Activated naive CD4-positive, alpha-beta T cell treated with anti-CD3 and anti-CD28 coated beads, Interleukin-2, amount 50 U/mL, for 24 hours (primary cell): ENCODE data around the gene CAMTA2.
A peak's percentile ranks its signal among the peaks of the same experiment; 100 is the strongest.

ENCODE experiments used
- H3K27ac Mint-ChIP-seq: one replicate; pipeline ENCODE4 v1.8.0; 2021; ENCODE audit warnings: mild to moderate bottlenecking, mixed read lengths
- H3K27me3 Mint-ChIP-seq: one replicate; pipeline ENCODE4 v1.8.0; 2021; ENCODE audit warnings: mixed read lengths
- H3K36me3 Mint-ChIP-seq: one replicate; pipeline ENCODE4 v1.8.0; 2021; ENCODE audit warnings: mixed read lengths
- H3K4me1 Mint-ChIP-seq: one replicate; pipeline ENCODE4 v1.8.0; 2021; ENCODE audit warnings: mixed read lengths
- H3K4me3 Mint-ChIP-seq: one replicate; pipeline ENCODE4 v1.8.0; 2021; ENCODE audit warnings: mild to moderate bottlenecking, mixed read lengths
- H3K9me3 Mint-ChIP-seq: one replicate; pipeline ENCODE4 v1.8.0; 2021; ENCODE audit warnings: mixed read lengths

CAMTA2 gene

GRCh38 chr17:4966844-4967538 lies 20.5 kb downstream of the CAMTA2 start:
- Mint-ChIP-seq H3K36me3 (peaks cover 23% of the 10 kb centered on the region), H3K9me3 (no peaks in the 10 kb centered on the region), H3K27me3 (no peaks in the 10 kb centered on the region), H3K27ac (no peak overlapping the region), H3K4me1 (peaks cover 38% of the 10 kb centered on the region), H3K4me3 (no peak overlapping the region)

- no peaks in the 10 kb centered on the region for H3K9me3 Mint-ChIP-seq
- H3K27ac Mint-ChIP-seq: peak overlapping the region; percentile 74
- H3K27me3 Mint-ChIP-seq: no peaks in the 10 kb centered on the region
- peaks cover 20% of the 10 kb centered on the region for H3K36me3 Mint-ChIP-seq
- H3K4me3 Mint-ChIP-seq: peak overlapping the region; percentile 8
- peaks cover 30% of the 10 kb centered on the region for H3K4me1 Mint-ChIP-seq
These were observed 22.0 kb downstream of the CAMTA2 start for GRCh38 chr17:4965311-4965986.

GRCh38 chr17:4960279-4960922 lies 27.1 kb downstream of the CAMTA2 start:
- Mint-ChIP-seq H3K4me1 (peaks cover 11% of the 10 kb centered on the region), H3K9me3 (no peaks in the 10 kb centered on the region), H3K27ac (no peak overlapping the region), H3K4me3 (no peak overlapping the region), H3K27me3 (no peaks in the 10 kb centered on the region), H3K36me3 (peaks cover 6% of the 10 kb centered on the region)

GRCh38 chr17:4959261-4959965 lies 28.1 kb downstream of the CAMTA2 start:
- no peaks in the 10 kb centered on the region for H3K27me3 Mint-ChIP-seq
- H3K4me3 Mint-ChIP-seq: no peak overlapping the region
- H3K9me3 Mint-ChIP-seq: no peaks in the 10 kb centered on the region
- peak overlapping the region; percentile 72 for H3K27ac Mint-ChIP-seq
- peaks cover 7% of the 10 kb centered on the region for H3K4me1 Mint-ChIP-seq
- H3K36me3 Mint-ChIP-seq: peaks cover 4% of the 10 kb centered on the region

GRCh38 chr17:4958102-4958501 lies 29.4 kb downstream of the CAMTA2 start:
- peaks cover 11% of the 10 kb centered on the region for H3K4me1 Mint-ChIP-seq
- H3K4me3 Mint-ChIP-seq: no peak overlapping the region
- H3K36me3 Mint-ChIP-seq: peaks cover 4% of the 10 kb centered on the region
- no peaks in the 10 kb centered on the region for H3K9me3 Mint-ChIP-seq
- H3K27me3 Mint-ChIP-seq: no peaks in the 10 kb centered on the region
- H3K27ac Mint-ChIP-seq: no peak overlapping the region

- no peaks in the 10 kb centered on the region for H3K27me3 Mint-ChIP-seq
These were observed 30.9 kb downstream of the CAMTA2 start for GRCh38 chr17:4956493-4957061.

DNA sequence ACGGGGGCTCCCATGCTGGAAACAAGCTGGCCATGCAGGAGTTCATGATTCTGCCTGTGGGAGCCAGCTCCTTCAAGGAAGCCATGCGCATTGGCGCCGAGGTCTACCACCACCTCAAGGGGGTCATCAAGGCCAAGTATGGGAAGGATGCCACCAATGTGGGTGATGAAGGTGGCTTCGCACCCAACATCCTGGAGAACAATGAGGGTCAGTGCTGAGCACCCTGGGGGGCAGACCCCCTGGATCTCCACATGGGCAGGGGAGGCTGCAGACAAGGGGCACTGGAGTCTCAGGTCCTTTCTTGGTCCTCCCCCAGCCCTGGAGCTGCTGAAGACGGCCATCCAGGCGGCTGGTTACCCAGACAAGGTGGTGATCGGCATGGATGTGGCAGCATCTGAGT lies 32.4 kb downstream of the CAMTA2 start:
- no peaks in the 10 kb centered on the region for H3K36me3 Mint-ChIP-seq
- peaks cover 24% of the 10 kb centered on the region for H3K4me1 Mint-ChIP-seq
- no peaks in the 10 kb centered on the region for H3K27me3 Mint-ChIP-seq
- H3K4me3 Mint-ChIP-seq: no peak overlapping the region
- no peaks in the 10 kb centered on the region for H3K9me3 Mint-ChIP-seq
- H3K27ac Mint-ChIP-seq: no peak overlapping the region

More at GRCh38 chr17:4956493-4957061, 30.9 kb downstream of the CAMTA2 start:
- no peak overlapping the region for H3K4me3 Mint-ChIP-seq
- H3K36me3 Mint-ChIP-seq: peaks cover 4% of the 10 kb centered on the region
- H3K27ac Mint-ChIP-seq: peak overlapping the region; percentile 19
- H3K4me1 Mint-ChIP-seq: peaks cover 11% of the 10 kb centered on the region
- no peaks in the 10 kb centered on the region for H3K9me3 Mint-ChIP-seq

GRCh38 chr17:4953451-4953961 lies 34.0 kb downstream of the CAMTA2 start:
- peaks cover 24% of the 10 kb centered on the region for H3K4me1 Mint-ChIP-seq
- H3K9me3 Mint-ChIP-seq: no peaks in the 10 kb centered on the region
- H3K36me3 Mint-ChIP-seq: no peaks in the 10 kb centered on the region
- H3K4me3 Mint-ChIP-seq: no peak overlapping the region
- H3K27ac Mint-ChIP-seq: no peak overlapping the region
- H3K27me3 Mint-ChIP-seq: no peaks in the 10 kb centered on the region

- peak overlapping the region; percentile 90 for H3K4me3 Mint-ChIP-seq
- no peaks in the 10 kb centered on the region for H3K9me3 Mint-ChIP-seq
- peak overlapping the region; percentile 85 for H3K27ac Mint-ChIP-seq
These were observed 36.0 kb downstream of the CAMTA2 start for GRCh38 chr17:4951486-4951885.

DNA sequence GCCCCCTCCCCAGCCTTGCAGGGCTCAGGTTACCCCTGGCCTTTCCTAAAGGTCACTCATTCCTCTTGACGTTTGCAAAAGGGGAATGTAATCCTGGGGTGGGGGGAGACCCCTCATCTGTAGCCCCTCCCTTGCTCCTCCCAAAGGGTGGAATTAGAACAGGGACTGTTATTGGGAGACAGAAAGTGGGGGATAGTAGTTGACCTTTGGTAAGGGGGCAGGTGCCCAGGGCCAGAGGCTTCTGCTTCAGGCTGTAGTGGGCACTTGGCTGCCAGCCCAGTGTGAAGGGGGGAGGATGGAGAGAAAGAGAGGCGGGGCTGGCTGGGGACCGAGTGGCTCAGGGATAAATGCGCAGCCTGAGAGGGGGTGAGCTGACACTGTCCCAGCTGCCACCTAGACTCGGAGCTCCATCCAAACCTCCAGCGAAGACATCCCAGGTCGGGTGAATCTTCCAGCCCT lies 36.7 kb downstream of the CAMTA2 start, which contains the start of gene ENO3:
TSS of gene ENO3 (plus strand) at position 374 of the 459 bp plus-strand sequence. CDS start 711 bp downstream, outside the sequence.
- Mint-ChIP-seq H3K4me3 (peak within 1 kb of the TSS; percentile 90), H3K27ac (peak within 1 kb of the TSS; percentile 97), H3K36me3 (peaks cover 12% of the 10 kb centered on the region), H3K4me1 (peaks cover 17% of the 10 kb centered on the region), H3K9me3 (no peaks in the 10 kb centered on the region), H3K27me3 (no peaks in the 10 kb centered on the region)

More at GRCh38 chr17:4951486-4951885, 36.0 kb downstream of the CAMTA2 start:
- H3K36me3 Mint-ChIP-seq: peaks cover 7% of the 10 kb centered on the region
- peaks cover 20% of the 10 kb centered on the region for H3K4me1 Mint-ChIP-seq
- H3K27me3 Mint-ChIP-seq: no peaks in the 10 kb centered on the region

- Mint-ChIP-seq H3K27ac (peak overlapping the region; percentile 97), H3K27me3 (no peaks in the 10 kb centered on the region), H3K4me1 (peaks cover 23% of the 10 kb centered on the region), H3K9me3 (no peaks in the 10 kb centered on the region), H3K36me3 (peaks cover 18% of the 10 kb centered on the region), H3K4me3 (peak overlapping the region; percentile 90)
These were observed 37.3 kb downstream of the CAMTA2 start for GRCh38 chr17:4950075-4950745.

GRCh38 chr17:4949321-4950074 lies 38.0 kb downstream of the CAMTA2 start:
- Mint-ChIP-seq H3K9me3 (no peaks in the 10 kb centered on the region), H3K4me1 (peaks cover 30% of the 10 kb centered on the region), H3K27ac (peak overlapping the region; percentile 88), H3K4me3 (peak overlapping the region; percentile 100), H3K36me3 (peaks cover 20% of the 10 kb centered on the region), H3K27me3 (no peaks in the 10 kb centered on the region)

GRCh38 chr17:4948931-4949320 lies 38.5 kb downstream of the CAMTA2 start:
- Mint-ChIP-seq H3K4me1 (peaks cover 33% of the 10 kb centered on the region), H3K27me3 (no peaks in the 10 kb centered on the region), H3K4me3 (peak overlapping the region; percentile 100), H3K9me3 (no peaks in the 10 kb centered on the region), H3K27ac (peak overlapping the region; percentile 100), H3K36me3 (peaks cover 21% of the 10 kb centered on the region)
